ENCODE results near the gene TNFRSF13B.
"Not testable (repeated sequence)": the region's sequence is repeated elsewhere in the genome, so short reads cannot be mapped to it uniquely, and the experiment has no call there.

The TNFRSF13B gene

DNA sequence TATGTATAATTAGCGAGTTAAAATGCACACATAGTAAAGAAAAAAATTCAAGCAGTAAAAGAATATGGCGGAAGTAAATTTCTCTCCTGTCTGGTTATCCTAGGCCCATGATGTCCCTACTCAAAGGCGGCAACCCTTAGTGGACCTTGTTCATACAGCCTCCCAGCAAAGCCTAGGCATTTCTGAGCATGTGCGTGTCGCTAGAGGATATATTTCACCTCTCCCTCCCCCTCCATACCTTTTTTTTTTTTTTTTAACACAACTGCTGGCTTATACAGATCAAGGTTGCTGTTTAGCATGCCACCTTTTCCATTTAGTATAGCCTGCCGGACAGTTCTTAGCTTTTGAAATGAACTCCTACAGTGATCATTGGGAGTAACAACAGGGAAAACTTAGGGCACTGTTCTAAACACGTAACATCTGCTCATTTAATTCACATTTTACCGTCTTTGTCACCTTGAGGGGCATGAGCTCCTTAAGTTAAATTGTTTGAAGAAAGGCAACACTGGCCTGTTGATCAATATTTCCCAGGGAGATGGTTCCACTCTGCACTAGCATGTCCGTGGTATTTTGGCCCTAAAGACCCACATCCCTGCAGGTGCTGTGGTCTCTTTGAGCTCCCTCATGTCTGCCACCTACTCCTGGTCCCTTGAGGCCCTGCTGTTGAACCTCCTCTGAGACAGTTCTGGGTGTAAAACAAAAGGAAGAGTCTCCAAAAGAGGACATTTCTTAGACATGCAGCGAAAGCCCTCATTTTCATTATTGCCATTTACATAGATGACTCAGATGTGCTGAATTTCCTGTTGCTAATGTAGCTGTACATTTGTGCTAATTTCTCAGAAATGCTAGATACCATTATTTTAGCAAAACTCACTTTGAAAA, 4.1 kb upstream of the TNFRSF13B start:
- H3K9ac ChIP-seq (ENCODE audit: low read length) = no peak overlapping the region
- H3K36me3 ChIP-seq (ENCODE audit: control insufficient read depth, low read depth, low read length) = no peaks in the 10 kb centered on the region
- H3K9me3 ChIP-seq (ENCODE audit: control insufficient read depth, low read depth, low read length) = no peaks in the 10 kb centered on the region
- H3K4me1 ChIP-seq (ENCODE audit: control insufficient read depth, low read depth, low read length) = no peaks in the 10 kb centered on the region
- H3K27me3 ChIP-seq (ENCODE audit: control insufficient read depth, insufficient read depth, low read length) = no peaks in the 10 kb centered on the region
- no peak overlapping the region for H3K4me3 ChIP-seq (ENCODE audit: low read length)
- H3K27ac ChIP-seq (ENCODE audit: low read length) = no peak overlapping the region

DNA sequence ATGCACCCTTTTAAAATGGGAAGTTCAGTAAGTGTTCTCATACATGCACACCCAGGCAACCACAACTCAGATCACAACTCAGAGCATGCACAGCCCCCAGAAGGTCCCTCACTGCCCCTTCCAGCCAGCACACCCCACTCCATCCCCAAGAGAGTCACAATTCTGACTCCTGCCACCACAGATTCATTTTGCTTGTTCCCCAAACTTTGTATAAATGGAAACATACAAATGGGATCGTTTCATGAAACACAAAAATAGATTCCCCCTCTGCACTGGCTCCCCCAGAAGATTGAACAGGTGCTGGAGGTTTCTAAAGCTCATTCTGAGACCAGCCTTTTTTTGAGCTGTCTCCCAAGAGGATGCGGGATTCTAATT, 3.3 kb upstream of the TNFRSF13B start:
- Histone ChIP-seq H3K9me3 (ENCODE audit: control insufficient read depth, low read depth, low read length) (no peaks in the 10 kb centered on the region), H3K9ac (ENCODE audit: low read length) (no peak overlapping the region), H3K27me3 (ENCODE audit: control insufficient read depth, insufficient read depth, low read length) (no peaks in the 10 kb centered on the region), H3K4me1 (ENCODE audit: control insufficient read depth, low read depth, low read length) (no peaks in the 10 kb centered on the region), H3K27ac (ENCODE audit: low read length) (no peak overlapping the region), H3K36me3 (ENCODE audit: control insufficient read depth, low read depth, low read length) (no peaks in the 10 kb centered on the region), H3K4me3 (ENCODE audit: low read length) (no peak overlapping the region)

DNA sequence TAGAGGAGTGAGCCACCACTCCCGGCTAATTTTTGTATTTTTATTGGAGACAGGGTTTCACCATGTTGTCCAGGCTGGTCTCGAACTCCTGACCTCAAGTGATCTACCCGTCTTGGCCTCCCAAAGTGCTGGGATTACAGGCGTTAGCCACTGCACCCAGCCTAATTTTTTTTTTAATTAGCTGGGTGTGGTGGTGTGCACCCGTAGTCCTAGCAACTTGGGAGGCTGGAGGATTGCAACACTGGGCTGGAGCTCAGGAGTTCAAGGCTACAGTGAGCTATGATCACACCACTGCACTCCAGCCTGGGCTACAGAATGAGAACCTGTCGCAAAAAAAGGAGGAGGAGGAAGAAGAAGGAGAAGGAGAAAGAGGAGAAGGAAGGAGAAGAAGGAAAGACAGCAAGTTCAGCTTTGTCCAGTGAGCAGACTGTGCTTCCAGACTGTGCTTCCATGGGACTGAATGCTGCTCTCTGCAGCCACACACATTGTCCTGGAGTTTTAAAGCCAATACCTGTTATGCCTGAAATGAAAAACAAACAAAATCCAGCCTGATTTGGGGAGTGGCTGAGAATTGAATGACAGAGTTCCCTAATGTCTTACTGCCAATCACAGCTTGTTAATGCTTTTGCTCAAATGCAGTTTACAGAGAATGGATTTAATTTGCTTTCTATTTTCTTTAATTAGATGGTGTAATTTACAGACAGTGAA, 2.8 kb upstream of the TNFRSF13B start:
- Histone ChIP-seq H3K36me3 (ENCODE audit: control insufficient read depth, low read depth, low read length) (no peaks in the 10 kb centered on the region), H3K9ac (ENCODE audit: low read length) (no peak overlapping the region), H3K27me3 (ENCODE audit: control insufficient read depth, insufficient read depth, low read length) (no peaks in the 10 kb centered on the region), H3K9me3 (ENCODE audit: control insufficient read depth, low read depth, low read length) (no peaks in the 10 kb centered on the region), H3K27ac (ENCODE audit: low read length) (no peak overlapping the region), H3K4me1 (ENCODE audit: control insufficient read depth, low read depth, low read length) (no peaks in the 10 kb centered on the region), H3K4me3 (ENCODE audit: low read length) (no peak overlapping the region)

DNA sequence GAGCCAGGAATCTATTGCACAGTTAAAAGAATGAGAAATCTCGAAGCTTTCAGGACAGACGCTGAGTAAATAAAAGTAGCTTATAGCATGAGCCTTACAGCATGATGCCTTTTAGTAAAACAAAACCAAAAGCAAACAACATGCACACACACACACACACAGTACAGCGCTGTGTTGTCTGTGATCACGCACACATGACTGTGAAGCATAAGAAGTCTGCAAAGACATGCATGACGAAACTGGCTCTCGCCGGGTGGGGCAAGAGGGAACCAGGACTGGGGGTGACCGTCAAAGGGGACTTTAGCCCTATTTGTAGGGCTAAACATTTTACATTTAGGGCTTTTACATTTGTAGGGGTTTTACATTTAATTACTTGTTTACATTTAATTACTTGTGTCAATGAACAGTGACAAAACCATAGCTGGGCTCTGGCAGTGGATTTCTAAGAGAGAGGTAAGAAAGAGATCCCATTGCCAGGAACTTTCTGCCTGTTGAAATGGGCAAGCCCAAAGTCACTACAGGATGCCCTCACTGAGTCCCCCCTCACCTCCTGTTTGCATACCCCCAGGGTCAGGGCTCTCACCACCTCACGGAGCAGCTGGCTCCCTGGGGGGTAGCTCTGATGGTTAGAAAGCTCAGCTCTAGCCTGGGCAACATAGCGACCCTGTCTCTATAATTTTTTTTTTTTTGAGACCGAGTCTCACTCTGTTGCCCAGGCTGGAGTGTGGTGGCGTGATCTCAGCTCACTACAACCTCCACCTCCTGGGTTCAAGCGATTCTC, 2.0 kb upstream of the TNFRSF13B start:
- Histone ChIP-seq H3K27me3 (ENCODE audit: control insufficient read depth, insufficient read depth, low read length) (no peaks in the 10 kb centered on the region), H3K4me3 (ENCODE audit: low read length) (no peak overlapping the region), H3K9ac (ENCODE audit: low read length) (no peak overlapping the region), H3K9me3 (ENCODE audit: control insufficient read depth, low read depth, low read length) (no peaks in the 10 kb centered on the region), H3K27ac (ENCODE audit: low read length) (no peak overlapping the region), H3K4me1 (ENCODE audit: control insufficient read depth, low read depth, low read length) (no peaks in the 10 kb centered on the region), H3K36me3 (ENCODE audit: control insufficient read depth, low read depth, low read length) (no peaks in the 10 kb centered on the region)

DNA sequence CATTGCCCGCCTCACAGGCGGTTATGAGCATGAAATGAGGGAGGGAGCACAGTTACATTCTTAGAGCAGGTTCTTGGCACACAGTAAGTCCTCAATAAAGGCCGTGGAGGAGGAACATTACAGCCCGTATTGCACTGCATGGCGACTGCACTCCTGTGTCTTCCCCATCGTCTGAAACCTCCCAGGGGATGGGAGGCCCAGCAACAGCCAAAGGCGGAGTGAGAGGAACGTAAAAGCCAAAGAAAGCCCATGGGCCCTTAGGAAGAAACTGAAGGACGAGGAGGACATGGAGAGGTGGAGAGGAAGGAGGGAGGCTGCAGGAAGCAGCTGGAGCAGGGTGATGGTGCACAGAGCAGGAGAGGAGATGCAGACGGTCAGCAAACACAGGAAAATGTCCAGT, 1.1 kb upstream of the TNFRSF13B start:
- H3K9me3 ChIP-seq (ENCODE audit: control insufficient read depth, low read depth, low read length); H3K36me3 ChIP-seq (ENCODE audit: control insufficient read depth, low read depth, low read length); H3K4me1 ChIP-seq (ENCODE audit: control insufficient read depth, low read depth, low read length); H3K4me3 ChIP-seq (ENCODE audit: low read length); H3K9ac ChIP-seq (ENCODE audit: low read length); H3K27me3 ChIP-seq (ENCODE audit: control insufficient read depth, insufficient read depth, low read length); H3K27ac ChIP-seq (ENCODE audit: low read length): not testable (repeated sequence)

DNA sequence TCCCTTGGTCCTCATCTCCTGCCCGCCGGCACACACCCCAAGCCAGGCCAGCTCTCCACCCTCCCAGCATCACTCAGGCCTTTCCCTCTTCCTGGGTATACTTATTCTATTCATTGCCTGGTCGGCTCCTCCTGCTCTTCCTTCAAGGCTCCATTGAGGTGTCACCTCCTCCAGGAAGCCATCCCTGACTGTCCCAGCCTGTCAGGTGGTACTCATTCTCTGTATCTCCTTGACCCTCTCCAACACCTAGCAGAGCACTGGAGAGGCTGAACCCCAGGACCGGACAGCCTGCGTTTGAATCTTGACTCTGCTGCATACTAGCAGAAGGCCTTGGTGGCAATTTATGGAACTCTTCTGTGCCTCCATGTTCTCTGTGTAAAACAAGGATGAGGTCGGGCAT, 428 bp upstream of the TNFRSF13B start:
- Histone ChIP-seq H3K4me1 (ENCODE audit: control insufficient read depth, low read depth, low read length) (no peaks in the 10 kb centered on the region), H3K4me3 (ENCODE audit: low read length) (no peak overlapping the region), H3K27ac (ENCODE audit: low read length) (no peak overlapping the region), H3K36me3 (ENCODE audit: control insufficient read depth, low read depth, low read length) (no peaks in the 10 kb centered on the region), H3K27me3 (ENCODE audit: control insufficient read depth, insufficient read depth, low read length) (no peaks in the 10 kb centered on the region), H3K9me3 (ENCODE audit: control insufficient read depth, low read depth, low read length) (no peaks in the 10 kb centered on the region), H3K9ac (ENCODE audit: low read length) (no peak overlapping the region)

DNA sequence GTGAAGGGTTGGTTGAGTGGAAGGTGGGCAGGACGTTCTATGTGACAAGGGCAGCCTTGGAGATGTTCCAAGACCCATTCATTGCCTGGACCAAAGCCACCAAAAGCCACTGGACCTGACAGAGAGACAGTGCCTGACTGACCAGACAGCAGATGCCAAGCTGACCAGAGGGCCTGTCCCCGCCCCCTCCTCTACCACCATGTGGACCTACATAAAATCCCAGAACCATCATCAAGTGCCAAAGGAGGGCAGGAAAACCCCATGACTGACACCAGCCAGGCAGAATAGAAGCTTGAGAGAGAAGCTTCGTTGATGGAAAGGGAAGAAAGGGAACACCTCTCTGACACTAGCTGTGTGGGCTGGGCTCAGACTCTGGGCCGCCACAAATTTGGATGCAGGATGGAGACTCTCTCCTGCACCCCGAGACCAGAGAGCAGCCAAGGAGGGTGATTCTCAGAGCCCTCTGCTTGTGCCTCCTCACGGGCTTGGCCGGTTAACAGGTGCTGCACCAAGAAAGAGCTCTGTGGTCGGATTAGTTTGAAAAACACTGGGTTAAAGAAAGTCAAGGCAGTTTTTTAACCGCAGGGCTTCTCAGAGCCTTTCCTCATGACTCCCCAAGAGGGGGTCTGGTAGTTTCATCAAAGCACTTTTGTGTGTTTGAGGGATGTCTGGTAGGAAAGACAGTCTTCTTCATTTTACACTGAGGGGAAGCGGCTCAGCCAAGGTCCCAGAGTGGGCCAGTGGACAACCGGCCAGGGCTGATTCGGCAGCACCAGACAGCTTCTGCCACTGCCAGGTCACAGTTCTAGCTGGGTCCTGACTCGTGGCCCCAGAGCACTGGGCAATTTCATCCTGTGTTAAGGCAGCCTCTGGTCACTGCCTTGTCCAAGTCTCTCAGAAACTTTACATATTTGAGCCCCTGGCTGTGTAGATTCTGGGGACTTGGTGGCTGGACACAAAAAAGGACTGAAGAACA, 1.7 kb downstream of the TNFRSF13B start:
- no peaks in the 10 kb centered on the region for H3K27me3 ChIP-seq (ENCODE audit: control insufficient read depth, insufficient read depth, low read length)
- no peaks in the 10 kb centered on the region for H3K4me1 ChIP-seq (ENCODE audit: control insufficient read depth, low read depth, low read length)
- H3K27ac ChIP-seq (ENCODE audit: low read length) = no peak overlapping the region
- H3K9me3 ChIP-seq (ENCODE audit: control insufficient read depth, low read depth, low read length) = no peaks in the 10 kb centered on the region
- H3K4me3 ChIP-seq (ENCODE audit: low read length) = no peak overlapping the region
- H3K9ac ChIP-seq (ENCODE audit: low read length) = no peak overlapping the region
- no peaks in the 10 kb centered on the region for H3K36me3 ChIP-seq (ENCODE audit: control insufficient read depth, low read depth, low read length)

DNA sequence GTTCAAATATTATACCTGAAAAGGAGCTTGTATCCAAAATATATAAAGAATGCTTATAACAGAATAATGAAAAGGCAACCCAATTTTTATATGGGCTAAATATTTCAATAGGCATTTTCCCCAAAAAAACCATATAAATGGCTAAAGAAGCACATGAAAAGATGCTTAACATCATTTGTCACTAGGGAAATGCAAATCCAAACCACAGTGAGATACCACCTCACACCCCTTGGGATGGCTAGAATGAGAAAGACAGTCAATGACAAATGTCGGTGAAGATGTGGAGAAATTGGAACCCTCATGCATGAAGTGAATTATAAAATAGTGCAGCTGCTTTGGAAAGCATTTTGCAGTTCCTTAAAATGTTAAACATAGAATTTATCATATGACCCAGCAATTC, 3.1 kb downstream of the TNFRSF13B start:
- H3K4me3 ChIP-seq (ENCODE audit: low read length) = no peak overlapping the region
- H3K27me3 ChIP-seq (ENCODE audit: control insufficient read depth, insufficient read depth, low read length) = no peaks in the 10 kb centered on the region
- H3K4me1 ChIP-seq (ENCODE audit: control insufficient read depth, low read depth, low read length) = no peaks in the 10 kb centered on the region
- no peaks in the 10 kb centered on the region for H3K36me3 ChIP-seq (ENCODE audit: control insufficient read depth, low read depth, low read length)
- H3K9ac ChIP-seq (ENCODE audit: low read length) = no peak overlapping the region
- no peaks in the 10 kb centered on the region for H3K9me3 ChIP-seq (ENCODE audit: control insufficient read depth, low read depth, low read length)
- H3K27ac ChIP-seq (ENCODE audit: low read length) = no peak overlapping the region

DNA sequence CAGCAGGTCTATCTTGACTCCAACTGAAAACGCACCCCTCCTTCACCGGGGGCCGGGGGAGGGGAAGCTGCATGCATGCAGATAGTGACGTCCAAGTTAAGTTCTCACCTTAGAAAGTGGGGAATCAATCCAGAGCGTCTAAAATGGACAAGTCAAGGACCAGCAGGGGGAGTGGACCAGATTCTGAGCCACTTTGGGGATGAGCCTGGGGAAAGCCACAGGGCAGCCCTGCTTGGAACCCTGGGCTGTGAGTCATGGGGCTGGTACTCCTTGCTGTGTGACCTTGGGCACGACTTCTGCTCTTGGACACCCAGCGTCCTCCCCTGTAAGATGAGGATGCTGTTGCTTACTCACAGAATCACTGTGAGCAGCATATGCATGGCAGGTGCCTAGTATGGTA, 9.1 kb downstream of the TNFRSF13B start:
- no peak overlapping the region for H3K27ac ChIP-seq (ENCODE audit: low read length)
- H3K27me3 ChIP-seq (ENCODE audit: control insufficient read depth, insufficient read depth, low read length) = no peaks in the 10 kb centered on the region
- H3K4me3 ChIP-seq (ENCODE audit: low read length) = no peak overlapping the region
- no peaks in the 10 kb centered on the region for H3K36me3 ChIP-seq (ENCODE audit: control insufficient read depth, low read depth, low read length)
- no peaks in the 10 kb centered on the region for H3K4me1 ChIP-seq (ENCODE audit: control insufficient read depth, low read depth, low read length)
- H3K9me3 ChIP-seq (ENCODE audit: control insufficient read depth, low read depth, low read length) = no peaks in the 10 kb centered on the region
- H3K9ac ChIP-seq (ENCODE audit: low read length) = no peak overlapping the region

DNA sequence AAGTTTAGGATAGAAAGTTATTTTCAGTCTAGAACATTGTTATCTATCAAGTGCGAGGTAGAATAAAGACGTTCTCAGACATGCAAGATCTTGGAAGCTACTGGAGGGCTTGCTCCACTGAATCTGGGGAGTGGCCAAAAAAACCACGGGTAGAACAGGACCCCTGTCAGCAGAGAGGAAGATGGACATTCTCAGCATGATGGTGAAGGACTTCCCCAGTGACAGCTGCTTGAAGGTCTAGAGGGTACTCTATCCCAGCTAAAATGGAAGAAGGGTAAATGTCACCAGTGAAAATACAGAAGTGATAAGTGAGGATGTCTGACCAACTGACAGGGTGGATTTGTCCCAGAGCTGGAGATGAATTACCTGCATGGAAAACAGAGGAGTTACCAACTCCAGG, 10.1 kb downstream of the TNFRSF13B start:
- no peak overlapping the region for H3K4me3 ChIP-seq (ENCODE audit: low read length)
- H3K36me3 ChIP-seq (ENCODE audit: control insufficient read depth, low read depth, low read length) = no peaks in the 10 kb centered on the region
- no peak overlapping the region for H3K9ac ChIP-seq (ENCODE audit: low read length)
- no peaks in the 10 kb centered on the region for H3K4me1 ChIP-seq (ENCODE audit: control insufficient read depth, low read depth, low read length)
- H3K27me3 ChIP-seq (ENCODE audit: control insufficient read depth, insufficient read depth, low read length) = no peaks in the 10 kb centered on the region
- H3K27ac ChIP-seq (ENCODE audit: low read length) = no peak overlapping the region
- H3K9me3 ChIP-seq (ENCODE audit: control insufficient read depth, low read depth, low read length) = no peaks in the 10 kb centered on the region

DNA sequence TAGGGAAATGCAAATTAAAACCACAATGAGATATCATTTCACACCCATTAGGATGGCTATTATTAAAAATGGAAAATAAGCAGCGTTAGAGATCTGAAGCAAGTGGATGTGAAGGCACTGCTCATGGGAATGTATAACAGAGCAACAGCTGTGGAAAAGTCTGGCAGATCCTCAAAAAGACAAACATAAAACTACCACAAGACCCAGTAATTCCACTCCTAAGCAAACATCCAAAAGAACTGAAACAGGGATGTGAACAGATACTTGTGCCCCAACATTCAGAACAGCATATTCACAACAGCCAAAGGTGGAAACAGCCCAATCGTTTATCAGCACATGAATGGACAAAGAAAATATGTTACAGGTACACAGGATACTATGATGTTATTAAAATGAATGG, 10.9 kb downstream of the TNFRSF13B start:
- H3K4me3 ChIP-seq (ENCODE audit: low read length); H3K9me3 ChIP-seq (ENCODE audit: control insufficient read depth, low read depth, low read length); H3K9ac ChIP-seq (ENCODE audit: low read length); H3K27me3 ChIP-seq (ENCODE audit: control insufficient read depth, insufficient read depth, low read length); H3K36me3 ChIP-seq (ENCODE audit: control insufficient read depth, low read depth, low read length); H3K4me1 ChIP-seq (ENCODE audit: control insufficient read depth, low read depth, low read length); H3K27ac ChIP-seq (ENCODE audit: low read length): not testable (repeated sequence)

All from iPS-18a (cell line).